Dedifferentiated amniotic fluid mesenchymal stem cell (primary cell): Measurements from ENCODE around the gene AFF3.

Experiments used
- DNase-seq: peaks from one replicate; pipeline ENCODE4 v3.0.0-alpha.2; 2016; ENCODE audit errors: extremely low spot score

Gene AFF3

GRCh38 chr2:100008956-100009355, 133.4 kb downstream of the AFF3 start:
- DNase-seq: peak; percentile 25

- no peak for DNase-seq
These were observed 135.9 kb downstream of the AFF3 start for GRCh38 chr2:100006516-100006915.

- no peak for DNase-seq
These were observed 137.4 kb downstream of the AFF3 start for GRCh38 chr2:100004959-100005387.

- DNase-seq: no peak
These were observed 138.0 kb downstream of the AFF3 start for GRCh38 chr2:100004348-100004884.

- DNase-seq: no peak
These were observed 140.3 kb downstream of the AFF3 start for GRCh38 chr2:100002059-100002458.

GRCh38 chr2:100000915-100001707, 141.3 kb downstream of the AFF3 start:
- DNase-seq: no peak

GRCh38 chr2:99998651-99999320, 143.6 kb downstream of the AFF3 start:
- no peak for DNase-seq

GRCh38 chr2:99989905-99990304, 152.5 kb downstream of the AFF3 start:
- DNase-seq: no peak

GRCh38 chr2:99988599-99988998, 153.8 kb downstream of the AFF3 start:
- DNase-seq: no peak

GRCh38 chr2:99987160-99987559, 155.2 kb downstream of the AFF3 start:
- DNase-seq: no peak

GRCh38 chr2:99984799-99985515, 157.4 kb downstream of the AFF3 start:
- peak; percentile 83 for DNase-seq

GRCh38 chr2:99982744-99983143, 159.6 kb downstream of the AFF3 start:
- no peak for DNase-seq

- no peak for DNase-seq
These were observed 160.6 kb downstream of the AFF3 start for GRCh38 chr2:99981840-99982239.

- DNase-seq: no peak
These were observed 162.2 kb downstream of the AFF3 start for GRCh38 chr2:99980176-99980575.

- no peak for DNase-seq
These were observed 164.4 kb downstream of the AFF3 start for GRCh38 chr2:99977966-99978365.

- peak; percentile 73 for DNase-seq
These were observed 167.0 kb downstream of the AFF3 start for GRCh38 chr2:99975386-99975785.

GRCh38 chr2:99974682-99975375, 167.6 kb downstream of the AFF3 start:
- peak; percentile 37 for DNase-seq

GRCh38 chr2:99974275-99974674, 168.1 kb downstream of the AFF3 start:
- DNase-seq: no peak

GRCh38 chr2:99971326-99971900, 171.0 kb downstream of the AFF3 start:
- no peak for DNase-seq

GRCh38 chr2:99970292-99970868, 172.0 kb downstream of the AFF3 start:
- DNase-seq: no peak
